SK-N-SH (cell line): Measurements from ENCODE around the gene MPST.

Experiments
- EZH2phosphoT487 ChIP-seq: fragments of 200-600 bp; sonication (generic); IDR thresholded peaks from 2 replicates; pipeline ENCODE4 v1.6.1; 2017; ENCODE audit warnings: low read depth, mixed run types, mild to moderate bottlenecking, antibody characterized with exemption, moderate library complexity, borderline replicate concordance
- NFIC ChIP-seq: IDR thresholded peaks from 2 replicates; pipeline ENCODE4 v1.4.0; 2012; ENCODE audit warnings: borderline replicate concordance
- POLR2AphosphoS5 ChIP-seq: IDR thresholded peaks from 2 replicates; pipeline ENCODE4 v1.6.1; 2012; ENCODE audit warnings: low read depth, low read length
- RFX5 ChIP-seq: IDR thresholded peaks from 2 replicates; pipeline ENCODE4 v1.6.1; 2012; ENCODE audit warnings: mild to moderate bottlenecking, improper control_type of control experiment, low read length
- SIN3A ChIP-seq: IDR thresholded peaks from 2 replicates; pipeline ENCODE4 v1.6.1; 2012; ENCODE audit warnings: low read depth, mild to moderate bottlenecking, low read length, moderate library complexity, borderline replicate concordance
- TF ChIP-seq, protein P1 (sequence below): fragments of 200-600 bp; sonication (generic); IDR thresholded peaks from 2 replicates; pipeline ENCODE4 v1.6.1; 2017; ENCODE audit warnings: antibody characterized with exemption, mild to moderate bottlenecking, moderate library complexity
- TF ChIP-seq, protein P2 (sequence below): IDR thresholded peaks from 2 replicates; pipeline ENCODE4 v1.6.1; 2012; ENCODE audit warnings: mild to moderate bottlenecking, low read depth, low read length, moderate library complexity
- TF ChIP-seq, protein P3 (sequence below): IDR thresholded peaks from 2 replicates; pipeline ENCODE4 v1.4.0; 2012; ENCODE audit warnings: low read depth
- TF ChIP-seq, protein P4 (sequence below): fragments of 150-350 bp; IDR thresholded peaks from 2 replicates; pipeline ENCODE4 v1.6.1; 2017; ENCODE audit warnings: antibody characterized with exemption, low read length, low read depth, borderline replicate concordance
- TF ChIP-seq, protein P5 (sequence below): IDR thresholded peaks from 2 replicates; pipeline ENCODE4 v1.4.0; 2012; ENCODE audit warnings: low read depth, borderline replicate concordance
- TF ChIP-seq, protein P6 (sequence below): IDR thresholded peaks from 2 replicates; pipeline ENCODE4; 2012

DNA sequence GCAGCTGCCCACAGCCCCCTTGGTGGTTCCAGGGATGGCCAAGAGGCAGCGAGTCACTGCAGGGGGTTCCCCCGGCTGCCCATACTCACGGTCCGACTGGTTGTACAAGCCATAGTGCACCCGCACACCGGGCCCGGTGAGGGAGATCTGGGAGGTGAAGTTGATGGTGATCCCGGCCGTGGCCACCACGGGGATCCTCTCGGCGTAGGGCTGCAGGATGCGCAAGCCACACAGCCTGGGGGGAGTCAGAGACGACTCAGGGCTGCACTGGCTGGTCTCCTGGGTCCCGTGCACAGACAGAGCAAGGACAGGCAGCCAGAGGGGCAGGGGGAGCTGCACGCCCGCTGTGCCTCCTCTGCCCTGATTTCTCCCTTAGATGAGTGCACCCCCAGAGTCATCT, 55.5 kb downstream of the MPST start:
- TF ChIP-seq, protein P1, sequence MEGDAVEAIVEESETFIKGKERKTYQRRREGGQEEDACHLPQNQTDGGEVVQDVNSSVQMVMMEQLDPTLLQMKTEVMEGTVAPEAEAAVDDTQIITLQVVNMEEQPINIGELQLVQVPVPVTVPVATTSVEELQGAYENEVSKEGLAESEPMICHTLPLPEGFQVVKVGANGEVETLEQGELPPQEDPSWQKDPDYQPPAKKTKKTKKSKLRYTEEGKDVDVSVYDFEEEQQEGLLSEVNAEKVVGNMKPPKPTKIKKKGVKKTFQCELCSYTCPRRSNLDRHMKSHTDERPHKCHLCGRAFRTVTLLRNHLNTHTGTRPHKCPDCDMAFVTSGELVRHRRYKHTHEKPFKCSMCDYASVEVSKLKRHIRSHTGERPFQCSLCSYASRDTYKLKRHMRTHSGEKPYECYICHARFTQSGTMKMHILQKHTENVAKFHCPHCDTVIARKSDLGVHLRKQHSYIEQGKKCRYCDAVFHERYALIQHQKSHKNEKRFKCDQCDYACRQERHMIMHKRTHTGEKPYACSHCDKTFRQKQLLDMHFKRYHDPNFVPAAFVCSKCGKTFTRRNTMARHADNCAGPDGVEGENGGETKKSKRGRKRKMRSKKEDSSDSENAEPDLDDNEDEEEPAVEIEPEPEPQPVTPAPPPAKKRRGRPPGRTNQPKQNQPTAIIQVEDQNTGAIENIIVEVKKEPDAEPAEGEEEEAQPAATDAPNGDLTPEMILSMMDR: no peak
- TF ChIP-seq, protein P2, sequence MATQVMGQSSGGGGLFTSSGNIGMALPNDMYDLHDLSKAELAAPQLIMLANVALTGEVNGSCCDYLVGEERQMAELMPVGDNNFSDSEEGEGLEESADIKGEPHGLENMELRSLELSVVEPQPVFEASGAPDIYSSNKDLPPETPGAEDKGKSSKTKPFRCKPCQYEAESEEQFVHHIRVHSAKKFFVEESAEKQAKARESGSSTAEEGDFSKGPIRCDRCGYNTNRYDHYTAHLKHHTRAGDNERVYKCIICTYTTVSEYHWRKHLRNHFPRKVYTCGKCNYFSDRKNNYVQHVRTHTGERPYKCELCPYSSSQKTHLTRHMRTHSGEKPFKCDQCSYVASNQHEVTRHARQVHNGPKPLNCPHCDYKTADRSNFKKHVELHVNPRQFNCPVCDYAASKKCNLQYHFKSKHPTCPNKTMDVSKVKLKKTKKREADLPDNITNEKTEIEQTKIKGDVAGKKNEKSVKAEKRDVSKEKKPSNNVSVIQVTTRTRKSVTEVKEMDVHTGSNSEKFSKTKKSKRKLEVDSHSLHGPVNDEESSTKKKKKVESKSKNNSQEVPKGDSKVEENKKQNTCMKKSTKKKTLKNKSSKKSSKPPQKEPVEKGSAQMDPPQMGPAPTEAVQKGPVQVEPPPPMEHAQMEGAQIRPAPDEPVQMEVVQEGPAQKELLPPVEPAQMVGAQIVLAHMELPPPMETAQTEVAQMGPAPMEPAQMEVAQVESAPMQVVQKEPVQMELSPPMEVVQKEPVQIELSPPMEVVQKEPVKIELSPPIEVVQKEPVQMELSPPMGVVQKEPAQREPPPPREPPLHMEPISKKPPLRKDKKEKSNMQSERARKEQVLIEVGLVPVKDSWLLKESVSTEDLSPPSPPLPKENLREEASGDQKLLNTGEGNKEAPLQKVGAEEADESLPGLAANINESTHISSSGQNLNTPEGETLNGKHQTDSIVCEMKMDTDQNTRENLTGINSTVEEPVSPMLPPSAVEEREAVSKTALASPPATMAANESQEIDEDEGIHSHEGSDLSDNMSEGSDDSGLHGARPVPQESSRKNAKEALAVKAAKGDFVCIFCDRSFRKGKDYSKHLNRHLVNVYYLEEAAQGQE: no peak
- TF ChIP-seq, protein P3, sequence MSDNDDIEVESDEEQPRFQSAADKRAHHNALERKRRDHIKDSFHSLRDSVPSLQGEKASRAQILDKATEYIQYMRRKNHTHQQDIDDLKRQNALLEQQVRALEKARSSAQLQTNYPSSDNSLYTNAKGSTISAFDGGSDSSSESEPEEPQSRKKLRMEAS: no peak
- TF ChIP-seq NFIC (no peak), SIN3A (no peak), RFX5 (no peak), EZH2phosphoT487 (no peak), POLR2AphosphoS5 (no peak)
- TF ChIP-seq, protein P4, sequence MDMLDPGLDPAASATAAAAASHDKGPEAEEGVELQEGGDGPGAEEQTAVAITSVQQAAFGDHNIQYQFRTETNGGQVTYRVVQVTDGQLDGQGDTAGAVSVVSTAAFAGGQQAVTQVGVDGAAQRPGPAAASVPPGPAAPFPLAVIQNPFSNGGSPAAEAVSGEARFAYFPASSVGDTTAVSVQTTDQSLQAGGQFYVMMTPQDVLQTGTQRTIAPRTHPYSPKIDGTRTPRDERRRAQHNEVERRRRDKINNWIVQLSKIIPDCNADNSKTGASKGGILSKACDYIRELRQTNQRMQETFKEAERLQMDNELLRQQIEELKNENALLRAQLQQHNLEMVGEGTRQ: no peak
- TF ChIP-seq, protein P5, sequence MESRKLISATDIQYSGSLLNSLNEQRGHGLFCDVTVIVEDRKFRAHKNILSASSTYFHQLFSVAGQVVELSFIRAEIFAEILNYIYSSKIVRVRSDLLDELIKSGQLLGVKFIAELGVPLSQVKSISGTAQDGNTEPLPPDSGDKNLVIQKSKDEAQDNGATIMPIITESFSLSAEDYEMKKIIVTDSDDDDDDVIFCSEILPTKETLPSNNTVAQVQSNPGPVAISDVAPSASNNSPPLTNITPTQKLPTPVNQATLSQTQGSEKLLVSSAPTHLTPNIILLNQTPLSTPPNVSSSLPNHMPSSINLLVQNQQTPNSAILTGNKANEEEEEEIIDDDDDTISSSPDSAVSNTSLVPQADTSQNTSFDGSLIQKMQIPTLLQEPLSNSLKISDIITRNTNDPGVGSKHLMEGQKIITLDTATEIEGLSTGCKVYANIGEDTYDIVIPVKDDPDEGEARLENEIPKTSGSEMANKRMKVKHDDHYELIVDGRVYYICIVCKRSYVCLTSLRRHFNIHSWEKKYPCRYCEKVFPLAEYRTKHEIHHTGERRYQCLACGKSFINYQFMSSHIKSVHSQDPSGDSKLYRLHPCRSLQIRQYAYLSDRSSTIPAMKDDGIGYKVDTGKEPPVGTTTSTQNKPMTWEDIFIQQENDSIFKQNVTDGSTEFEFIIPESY: no peak
- TF ChIP-seq, protein P6, sequence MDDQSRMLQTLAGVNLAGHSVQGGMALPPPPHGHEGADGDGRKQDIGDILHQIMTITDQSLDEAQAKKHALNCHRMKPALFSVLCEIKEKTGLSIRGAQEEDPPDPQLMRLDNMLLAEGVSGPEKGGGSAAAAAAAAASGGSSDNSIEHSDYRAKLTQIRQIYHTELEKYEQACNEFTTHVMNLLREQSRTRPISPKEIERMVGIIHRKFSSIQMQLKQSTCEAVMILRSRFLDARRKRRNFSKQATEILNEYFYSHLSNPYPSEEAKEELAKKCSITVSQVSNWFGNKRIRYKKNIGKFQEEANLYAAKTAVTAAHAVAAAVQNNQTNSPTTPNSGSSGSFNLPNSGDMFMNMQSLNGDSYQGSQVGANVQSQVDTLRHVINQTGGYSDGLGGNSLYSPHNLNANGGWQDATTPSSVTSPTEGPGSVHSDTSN: no peak
